Uterus (tissue), 2 donors: ENCODE measurements around the gene KIAA1328.

ENCODE experiments used
- CTCF ChIP-seq, 4 experiments: fragments of 200-600 bp in 2 of 4; fragments of 450-650 bp in 2 of 4; sonication (generic) in 2 of 4; IDR thresholded peaks; one replicate each; pipeline ENCODE4 v1.5.1; 2016 to 2019; ENCODE audit warnings: antibody characterized with exemption in 4 of 4, mild to moderate bottlenecking in 2 of 4, moderate library complexity in 1 of 4
- POLR2A ChIP-seq, 2 donors: fragments of 450-650 bp; IDR thresholded peaks; one replicate each; pipeline ENCODE4 v1.6.1; 2016; ENCODE audit warnings: antibody characterized with exemption in 2 of 2, mild to moderate bottlenecking in 1 of 2, moderate library complexity in 1 of 2

GRCh38 chr18:37084912-37085311, 256.0 kb downstream of the KIAA1328 start:
- TF ChIP-seq POLR2A (IDR thresholded peaks at IDR 0.05) = no peak
- TF ChIP-seq CTCF (IDR thresholded peaks at IDR 0.05) = no peak
